AG04450 (cell line): ENCODE results near the gene XYLB. TPM values are rescaled to one million over a fixed set of nuclear protein-coding genes. Genes with fewer than 3 reads are reported as not detected.

Experiments used
- CTCF ChIA-PET: fragments of 300-600, 350-600 bp; formaldehyde crosslinking; extraction: SDS; loops from one replicate; lab custom pipeline; 2022; ENCODE audit warnings: antibody characterized with exemption, inconsistent platforms; lab: Charles Lee
- POLR2A ChIA-PET: fragments of 350-600 bp; formaldehyde crosslinking; extraction: SDS; loops from one replicate; lab custom pipeline; 2021; ENCODE audit warnings: antibody characterized with exemption, inconsistent platforms; lab: Yijun Ruan, JAX
- DNase-seq: peaks from one replicate; pipeline ENCODE4 v3.0.0-alpha.2; 2011; ENCODE audit warnings: low read depth, low spot score
- H3K27ac ChIP-seq: one replicate; pipeline ENCODE4 v1.5.1; 2012; ENCODE audit warnings: low read depth, low read length, control low read depth
- H3K27me3 ChIP-seq: one replicate; pipeline ENCODE4 v1.6.0; 2012; ENCODE audit warnings: low read length; ENCODE audit not compliant: control insufficient read depth, insufficient read depth
- H3K4me3 ChIP-seq: 2 replicates; pipeline ENCODE4 v1.5.1; 2011; ENCODE audit warnings: mild to moderate bottlenecking, low read depth, low read length, control low read depth
- H3K9me3 ChIP-seq: 2 replicates; pipeline ENCODE4 v1.5.1; 2012; ENCODE audit warnings: low read length; ENCODE audit not compliant: control insufficient read depth, insufficient read depth
- polyA plus RNA-seq: library from polyadenylated mRNA; depleted of rRNA; stranded (reverse); fragments of >200 nt; gene quantifications from 2 replicates; pipeline ENCODE4 v1.2.3, GENCODE V29; 2011
- TF ChIP-seq, protein P1 (sequence below): IDR thresholded peaks from 2 replicates; pipeline ENCODE4 v1.5.1; 2011; ENCODE audit warnings: low read depth, low read length, control low read depth, inconsistent platforms

The XYLB gene
- polyA plus RNA-seq, 1 experiment: 4.0 TPM

DNA sequence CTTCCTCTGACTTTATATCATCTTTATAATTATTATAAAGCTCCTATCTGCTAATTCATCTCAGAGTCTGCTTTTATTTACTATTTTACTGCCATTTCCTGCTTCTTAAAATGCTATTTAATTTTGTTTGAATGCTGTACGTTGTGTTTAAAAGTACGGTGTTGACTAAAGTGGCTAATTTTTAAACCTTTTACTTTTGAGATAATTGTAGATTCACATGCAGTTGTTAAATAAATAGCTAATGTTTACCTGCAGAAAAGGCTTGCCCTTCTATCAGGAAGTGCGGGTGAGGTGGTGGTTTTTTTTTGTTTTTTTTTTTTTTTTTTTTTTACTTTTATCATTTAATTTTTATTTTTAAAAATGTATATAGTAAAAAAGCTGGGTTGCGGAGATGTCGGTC is 41.3 kb downstream of the XYLB start:
- no peaks in the 10 kb centered on the region for H3K27me3 ChIP-seq
- TF ChIP-seq, protein P1, sequence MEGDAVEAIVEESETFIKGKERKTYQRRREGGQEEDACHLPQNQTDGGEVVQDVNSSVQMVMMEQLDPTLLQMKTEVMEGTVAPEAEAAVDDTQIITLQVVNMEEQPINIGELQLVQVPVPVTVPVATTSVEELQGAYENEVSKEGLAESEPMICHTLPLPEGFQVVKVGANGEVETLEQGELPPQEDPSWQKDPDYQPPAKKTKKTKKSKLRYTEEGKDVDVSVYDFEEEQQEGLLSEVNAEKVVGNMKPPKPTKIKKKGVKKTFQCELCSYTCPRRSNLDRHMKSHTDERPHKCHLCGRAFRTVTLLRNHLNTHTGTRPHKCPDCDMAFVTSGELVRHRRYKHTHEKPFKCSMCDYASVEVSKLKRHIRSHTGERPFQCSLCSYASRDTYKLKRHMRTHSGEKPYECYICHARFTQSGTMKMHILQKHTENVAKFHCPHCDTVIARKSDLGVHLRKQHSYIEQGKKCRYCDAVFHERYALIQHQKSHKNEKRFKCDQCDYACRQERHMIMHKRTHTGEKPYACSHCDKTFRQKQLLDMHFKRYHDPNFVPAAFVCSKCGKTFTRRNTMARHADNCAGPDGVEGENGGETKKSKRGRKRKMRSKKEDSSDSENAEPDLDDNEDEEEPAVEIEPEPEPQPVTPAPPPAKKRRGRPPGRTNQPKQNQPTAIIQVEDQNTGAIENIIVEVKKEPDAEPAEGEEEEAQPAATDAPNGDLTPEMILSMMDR: no peak
- CTCF ChIA-PET: no interaction called here
- no peak overlapping the region for H3K4me3 ChIP-seq
- DNase-seq: no peak
- peaks cover 3% of the 10 kb centered on the region; the same call in 1 of the 2 replicates for H3K9me3 ChIP-seq
- POLR2A ChIA-PET: no interaction called here
- no peak overlapping the region for H3K27ac ChIP-seq

DNA sequence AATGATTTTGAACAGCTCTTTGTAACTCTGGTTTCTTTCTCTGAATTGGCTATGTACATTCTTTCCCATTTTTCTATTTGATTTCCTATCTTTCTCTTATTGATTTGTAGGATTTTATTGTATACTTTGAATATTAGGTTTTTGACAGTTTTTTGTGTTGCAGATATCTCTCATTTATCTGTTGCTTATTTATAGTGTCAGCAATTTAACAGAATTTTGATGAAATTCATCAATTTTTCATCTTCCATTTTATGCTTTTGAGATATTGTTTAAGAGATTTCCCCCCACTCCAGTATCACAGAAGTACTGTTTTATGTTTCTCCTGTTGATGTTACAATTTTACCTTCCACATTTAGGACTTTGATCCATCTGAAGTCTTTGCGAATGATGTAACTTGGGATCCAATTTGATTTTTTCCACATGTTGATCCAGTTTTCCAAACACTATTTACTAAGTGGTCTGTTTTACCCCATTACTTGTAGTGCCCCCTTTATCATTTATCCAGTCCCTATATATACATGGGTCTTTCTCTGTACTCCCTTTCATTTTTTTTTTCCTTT is 46.1 kb downstream of the XYLB start:
- Histone ChIP-seq H3K27me3 (no peaks in the 10 kb centered on the region), H3K4me3 (no peak overlapping the region), H3K9me3 (no peaks in the 10 kb centered on the region), H3K27ac (no peak overlapping the region)
- no peak for DNase-seq
- ChIA-PET POLR2A (no interaction called here), CTCF (no interaction called here)
- TF ChIP-seq, protein P1: no peak

DNA sequence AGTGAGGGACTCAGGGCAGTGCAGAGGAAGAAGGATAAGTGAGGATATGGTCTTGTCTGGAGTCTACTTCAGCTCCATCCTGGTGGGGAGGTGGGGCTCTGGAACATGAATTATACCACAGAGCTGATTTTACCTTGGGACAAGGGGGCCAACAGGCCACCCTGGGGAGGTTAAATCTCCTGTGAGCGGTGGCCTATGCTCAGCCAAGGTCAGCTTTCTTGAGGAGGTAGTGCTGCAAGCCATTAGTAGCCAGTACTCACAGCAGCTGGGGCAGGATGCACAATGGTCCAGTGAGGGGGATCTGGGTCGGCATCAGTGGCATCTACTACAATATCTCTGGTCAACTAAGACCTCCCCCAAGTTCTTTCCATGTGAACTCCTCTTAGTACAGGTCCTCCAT is 49.7 kb downstream of the XYLB start:
- TF ChIP-seq, protein P1: no peak
- CTCF ChIA-PET: no interaction called here
- Histone ChIP-seq H3K9me3 (no peaks in the 10 kb centered on the region), H3K4me3 (no peak overlapping the region), H3K27ac (no peak overlapping the region), H3K27me3 (no peaks in the 10 kb centered on the region)
- DNase-seq: no peak
- POLR2A ChIA-PET: no interaction called here

DNA sequence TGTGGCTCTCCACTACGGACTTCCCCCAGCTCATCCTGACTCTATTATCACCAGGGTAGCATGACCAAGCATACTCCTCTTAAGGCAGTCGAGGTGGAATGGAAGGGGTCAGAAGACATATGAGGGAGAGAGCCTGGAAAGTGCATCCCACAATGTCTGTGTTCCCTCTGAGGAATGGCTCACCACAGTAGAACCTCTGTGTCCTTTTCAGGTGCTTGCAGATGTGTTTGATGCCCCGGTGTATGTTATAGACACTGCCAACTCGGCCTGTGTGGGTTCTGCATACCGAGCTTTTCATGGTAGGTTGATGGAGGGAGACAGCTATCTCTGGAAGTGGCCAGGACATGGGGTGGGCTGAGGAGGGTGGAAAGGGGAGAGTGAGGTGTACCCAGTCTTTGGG is 50.3 kb downstream of the XYLB start:
- Histone ChIP-seq H3K27me3 (no peaks in the 10 kb centered on the region), H3K9me3 (no peaks in the 10 kb centered on the region), H3K27ac (no peak overlapping the region), H3K4me3 (no peak overlapping the region)
- CTCF ChIA-PET: no interaction called here
- TF ChIP-seq, protein P1: no peak
- DNase-seq: no peak
- POLR2A ChIA-PET: no interaction called here

DNA sequence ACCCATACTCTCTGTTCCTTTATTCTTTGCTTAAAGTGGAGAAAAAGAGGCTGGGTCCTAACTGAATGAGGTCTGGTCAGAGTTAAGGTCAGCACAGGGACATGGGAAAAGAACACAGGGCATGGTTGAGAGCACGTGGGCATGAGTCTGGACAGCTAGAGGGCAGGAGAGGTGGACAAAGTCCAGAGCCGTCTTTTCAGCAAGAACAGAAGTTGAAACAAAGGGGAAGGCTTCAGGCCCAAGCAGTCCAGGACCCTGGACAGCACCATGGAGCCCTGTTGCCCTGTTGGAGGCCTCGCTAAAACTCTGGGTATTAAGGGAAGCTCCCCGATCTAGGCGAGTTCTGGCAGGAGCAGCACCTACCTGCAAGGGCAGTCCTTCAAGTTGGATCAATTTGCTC is 50.7 kb downstream of the XYLB start:
- DNase-seq: no peak
- no peak overlapping the region for H3K4me3 ChIP-seq
- ChIA-PET CTCF (interaction anchor here (0.7 kb wide), 1 partner anchor 51 kb away, joined by 3 read pairs; the partner anchor contains the start of gene XYLB), POLR2A (no interaction called here)
- TF ChIP-seq, protein P1: no peak
- H3K27me3 ChIP-seq: no peaks in the 10 kb centered on the region
- no peak overlapping the region for H3K27ac ChIP-seq
- H3K9me3 ChIP-seq: no peaks in the 10 kb centered on the region
